Measurements from ENCODE around the gene ADH6.
"Not testable (repeated sequence)": the region's sequence is repeated elsewhere in the genome, so short reads cannot be mapped to it uniquely, and the experiment has no call there.

The ADH6 gene

GRCh38 chr4:99190336-99190735, 28.7 kb downstream of the ADH6 start:
- DNase-seq = no peak

- DNase-seq = not testable (repeated sequence)
These were observed 29.1 kb downstream of the ADH6 start for GRCh38 chr4:99189900-99190299.

- DNase-seq = no peak
These were observed 33.0 kb downstream of the ADH6 start for GRCh38 chr4:99186029-99186428.

GRCh38 chr4:99185581-99185980, 33.5 kb downstream of the ADH6 start:
- no peak for DNase-seq

GRCh38 chr4:99180382-99181070, 38.5 kb downstream of the ADH6 start:
- no peak for DNase-seq

- no peak for DNase-seq
These were observed 39.4 kb downstream of the ADH6 start for GRCh38 chr4:99179626-99180025.

- DNase-seq = no peak
These were observed 39.9 kb downstream of the ADH6 start for GRCh38 chr4:99179178-99179577.

- no peak for DNase-seq
These were observed 52.5 kb downstream of the ADH6 start for GRCh38 chr4:99166544-99166943.

GRCh38 chr4:99165978-99166377, 53.1 kb downstream of the ADH6 start:
- no peak for DNase-seq

- DNase-seq = no peak
These were observed 57.5 kb downstream of the ADH6 start for GRCh38 chr4:99161373-99162099.

- DNase-seq = no peak
These were observed 59.3 kb downstream of the ADH6 start for GRCh38 chr4:99159699-99160098.

- DNase-seq = no peak
These were observed 61.5 kb downstream of the ADH6 start for GRCh38 chr4:99157478-99157935.

- DNase-seq = no peak
These were observed 62.1 kb downstream of the ADH6 start for GRCh38 chr4:99156992-99157391.

- no peak for DNase-seq
These were observed 64.2 kb downstream of the ADH6 start for GRCh38 chr4:99154658-99155342.
